ENCODE measurements around the gene NAA80. TPM values are rescaled to one million over a fixed set of nuclear protein-coding genes. Genes with fewer than 3 reads are reported as not detected.

The NAA80 gene
- total RNA-seq, 1 experiment from 2014 or later: 3.2 TPM

DNA sequence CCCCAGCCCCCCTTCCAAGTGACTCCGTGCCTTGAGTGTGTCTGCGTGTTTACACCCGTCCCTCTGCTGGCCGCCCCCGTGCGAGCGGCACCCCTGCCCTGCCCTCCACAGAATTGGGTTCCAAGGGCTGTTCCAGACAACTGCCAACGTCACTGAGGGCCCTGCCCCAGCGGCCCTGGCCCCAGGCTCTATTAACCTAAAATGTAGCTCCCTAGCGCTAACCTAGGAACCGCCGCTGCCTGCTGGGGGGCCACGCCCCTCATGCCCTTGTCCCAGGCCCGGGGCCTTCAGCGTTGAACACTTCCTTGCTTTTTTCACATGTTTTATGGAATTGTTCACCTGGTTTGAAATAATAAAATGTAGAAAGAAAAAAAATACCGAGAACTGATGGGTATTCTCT lies 40.2 kb downstream of the NAA80 start:
- H3K27ac ChIP-seq: peak overlapping the region; percentile 99

DNA sequence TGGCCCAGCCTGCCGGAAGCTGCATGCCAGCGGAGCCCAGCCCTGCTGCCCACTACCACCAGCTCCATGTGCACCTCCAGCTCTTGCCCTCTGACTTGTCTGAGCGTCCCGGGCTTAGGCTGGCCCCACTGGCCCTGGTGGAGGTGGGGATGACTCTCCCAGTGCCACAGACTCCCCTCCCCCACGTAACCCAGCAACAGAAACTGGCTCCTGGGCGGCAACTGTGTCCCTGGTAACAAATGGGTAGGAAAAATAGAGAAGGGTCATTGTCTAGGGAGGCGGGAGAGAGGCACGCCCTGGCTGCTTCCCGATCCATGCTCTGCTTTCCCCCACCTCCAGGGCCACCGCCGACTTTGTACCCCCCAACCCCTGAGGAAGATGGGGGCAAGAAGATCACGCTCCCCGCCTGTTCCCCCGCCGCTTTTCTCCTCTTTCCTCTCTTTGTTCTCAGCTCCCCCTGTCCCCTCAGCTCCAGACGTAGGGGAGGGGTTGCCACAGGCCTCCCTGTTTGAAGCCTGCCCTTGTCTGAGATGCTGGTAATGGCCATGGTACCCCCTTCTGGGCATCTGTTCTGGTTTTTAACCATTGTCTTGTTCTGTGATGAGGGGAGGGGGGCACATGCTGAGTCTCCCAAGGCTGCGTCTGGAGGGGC lies 41.0 kb downstream of the NAA80 start:
- Histone ChIP-seq H3K36me3 (peaks cover 6% of the 10 kb centered on the region; the same call in 1 of the 2 replicates), H3K4me3 (no peak overlapping the region), H3K27ac (peak overlapping the region; percentile 99), H3K27me3 (no peaks in the 10 kb centered on the region), H3K4me1 (peaks cover 32% of the 10 kb centered on the region), H3K9me3 (replicated peaks) (no peaks in the 10 kb centered on the region)
- DNase-seq: no peak

More for the DNA sequence above, 40.2 kb downstream of the NAA80 start:
- H3K27me3 ChIP-seq: no peaks in the 10 kb centered on the region
- peaks cover 34% of the 10 kb centered on the region for H3K4me1 ChIP-seq
- peaks cover 6% of the 10 kb centered on the region; the same call in 1 of the 2 replicates for H3K36me3 ChIP-seq
- peak; percentile 40 to 46 for DNase-seq
- H3K4me3 ChIP-seq: no peak overlapping the region
- H3K9me3 ChIP-seq (replicated peaks): no peaks in the 10 kb centered on the region

GRCh38 chr3:50256978-50257890 lies 42.0 kb downstream of the NAA80 start:
- Histone ChIP-seq H3K27ac (no peak overlapping the region), H3K36me3 (peaks cover 6% of the 10 kb centered on the region; the same call in 1 of the 2 replicates), H3K4me1 (peaks cover 32% of the 10 kb centered on the region)

GRCh38 chr3:50255251-50255615 lies 44.0 kb downstream of the NAA80 start:
- Histone ChIP-seq H3K27me3 (no peaks in the 10 kb centered on the region), H3K36me3 (peaks cover 6% of the 10 kb centered on the region; the same call in 1 of the 2 replicates), H3K4me1 (peaks cover 20% of the 10 kb centered on the region), H3K4me3 (no peak overlapping the region), H3K27ac (no peak overlapping the region), H3K9me3 (replicated peaks) (no peaks in the 10 kb centered on the region)
- no peak for DNase-seq

More at GRCh38 chr3:50256978-50257890, 42.0 kb downstream of the NAA80 start:
- Histone ChIP-seq H3K27me3 (no peaks in the 10 kb centered on the region), H3K4me3 (no peak overlapping the region), H3K9me3 (replicated peaks) (no peaks in the 10 kb centered on the region)
- DNase-seq: peak; percentile 53 to 68

DNA sequence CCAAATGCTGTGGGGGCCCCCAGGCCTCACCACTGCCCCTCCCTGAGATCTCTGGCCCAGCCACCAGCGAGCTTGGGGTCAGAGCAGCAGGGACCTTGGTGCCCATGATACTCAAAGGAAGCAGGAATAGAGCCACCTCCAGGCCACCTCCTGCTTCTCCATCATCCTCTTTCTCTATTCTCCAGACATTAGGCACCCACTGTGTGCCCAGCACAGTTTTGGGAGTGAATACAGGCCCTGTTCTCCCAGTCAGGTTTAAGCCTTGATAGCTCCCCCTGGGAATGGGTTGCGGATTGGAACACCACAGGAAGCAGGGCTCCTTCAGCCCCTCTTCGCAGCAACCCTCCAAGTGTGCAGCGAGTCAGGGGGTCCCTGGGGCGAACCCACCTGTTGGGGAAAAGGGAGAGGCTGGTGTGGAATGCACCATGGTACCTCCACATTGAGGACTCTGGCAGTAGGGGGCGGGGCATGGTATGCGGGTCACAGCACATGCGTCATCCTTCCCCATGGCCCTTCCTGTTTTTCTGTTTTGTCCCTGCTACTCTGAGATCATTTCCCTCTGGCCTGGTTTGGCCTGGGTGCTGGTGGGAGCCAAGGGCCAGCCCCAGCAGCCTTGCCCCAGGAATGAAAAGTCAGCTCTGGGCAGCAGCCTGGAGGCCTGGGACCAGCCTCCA lies 44.5 kb downstream of the NAA80 start:
- no peak for DNase-seq
- H3K27me3 ChIP-seq: no peaks in the 10 kb centered on the region
- H3K36me3 ChIP-seq: peaks cover 6% of the 10 kb centered on the region; the same call in 1 of the 2 replicates
- H3K4me3 ChIP-seq: no peak overlapping the region
- peaks cover 18% of the 10 kb centered on the region for H3K4me1 ChIP-seq
- no peaks in the 10 kb centered on the region for H3K9me3 ChIP-seq (replicated peaks)
- H3K27ac ChIP-seq: no peak overlapping the region

DNA sequence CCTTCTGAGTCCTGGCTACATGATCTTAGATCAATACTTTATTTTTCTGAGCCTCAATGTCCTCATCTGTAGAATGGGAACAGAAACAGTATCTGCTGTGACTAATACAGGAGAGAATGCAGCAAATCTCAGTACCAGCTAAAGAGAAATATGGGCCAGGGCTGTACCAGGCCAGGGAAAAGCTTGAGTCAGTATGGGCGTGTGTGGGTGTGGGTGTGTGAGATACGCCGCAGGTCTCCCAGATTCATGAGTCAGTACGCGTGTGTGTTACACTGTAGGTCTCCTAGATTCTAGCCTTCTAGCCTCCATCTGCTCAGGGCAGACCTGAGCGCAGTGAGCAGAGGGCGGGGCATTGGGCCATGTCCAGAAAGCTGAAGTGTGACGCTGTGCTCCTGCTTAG lies 48.0 kb downstream of the NAA80 start:
- Histone ChIP-seq H3K36me3 (no peaks in the 10 kb centered on the region), H3K27ac (no peak overlapping the region), H3K27me3 (no peaks in the 10 kb centered on the region), H3K9me3 (replicated peaks) (no peaks in the 10 kb centered on the region), H3K4me1 (peaks cover 6% of the 10 kb centered on the region), H3K4me3 (no peak overlapping the region)
- no peak for DNase-seq

- DNase-seq: no peak
- Histone ChIP-seq H3K27me3 (no peaks in the 10 kb centered on the region), H3K4me3 (no peak overlapping the region), H3K36me3 (no peaks in the 10 kb centered on the region), H3K4me1 (peaks cover 8% of the 10 kb centered on the region), H3K9me3 (replicated peaks) (no peaks in the 10 kb centered on the region), H3K27ac (no peak overlapping the region)
Measured at GRCh38 chr3:50250514-50250913, 48.7 kb downstream of the NAA80 start.

- no peaks in the 10 kb centered on the region for H3K36me3 ChIP-seq
- peaks cover 9% of the 10 kb centered on the region for H3K4me1 ChIP-seq
- H3K27me3 ChIP-seq: no peaks in the 10 kb centered on the region
- no peak for DNase-seq
- no peak overlapping the region for H3K4me3 ChIP-seq
- no peak overlapping the region for H3K27ac ChIP-seq
- no peaks in the 10 kb centered on the region for H3K9me3 ChIP-seq (replicated peaks)
Measured at GRCh38 chr3:50249457-50249856, 49.7 kb downstream of the NAA80 start.

- H3K4me3 ChIP-seq: no peak overlapping the region
Measured at GRCh38 chr3:50248387-50248786, 50.8 kb downstream of the NAA80 start.

GRCh38 chr3:50246517-50246954 lies 52.7 kb downstream of the NAA80 start:
- peak; percentile 88 to 92 for DNase-seq
- Histone ChIP-seq H3K36me3 (no peaks in the 10 kb centered on the region), H3K27me3 (no peaks in the 10 kb centered on the region), H3K4me3 (peak overlapping the region; percentile 51), H3K27ac (peak overlapping the region; percentile 72), H3K4me1 (peaks cover 9% of the 10 kb centered on the region), H3K9me3 (replicated peaks) (no peaks in the 10 kb centered on the region)

More at GRCh38 chr3:50248387-50248786, 50.8 kb downstream of the NAA80 start:
- no peak overlapping the region for H3K27ac ChIP-seq
- no peak for DNase-seq
- no peaks in the 10 kb centered on the region for H3K36me3 ChIP-seq
- no peaks in the 10 kb centered on the region for H3K9me3 ChIP-seq (replicated peaks)
- peaks cover 9% of the 10 kb centered on the region for H3K4me1 ChIP-seq
- no peaks in the 10 kb centered on the region for H3K27me3 ChIP-seq

Other genes with a start within 250 kb of the NAA80 start
- 75.6 and 98.5 TPM in 2 replicates for gene RBM5, start 210.5 kb downstream of the NAA80 start, total RNA-seq (2014; rRNA removed; shearing (Covaris generic))
- gene SEMA3F, start 144.1 kb downstream of the NAA80 start, total RNA-seq (2014; rRNA removed; shearing (Covaris generic)): 9.3 and 11.3 TPM in 2 replicates
- gene GNAT1, start 107.8 kb downstream of the NAA80 start, total RNA-seq (2014; rRNA removed; shearing (Covaris generic)): 0.14 TPM in 1 of 2 replicates, not detected in the other
- gene SLC38A3, start 94.1 kb downstream of the NAA80 start, total RNA-seq (2014; rRNA removed; shearing (Covaris generic)): 1.4 and 2.9 TPM in 2 replicates
- 63.8 and 64.7 TPM in 2 replicates for gene GNAI2, start 63.2 kb downstream of the NAA80 start, total RNA-seq (2014; rRNA removed; shearing (Covaris generic))
- 3.3 and 4.8 TPM in 2 replicates for gene SEMA3B, start 30.3 kb downstream of the NAA80 start, total RNA-seq (2014; rRNA removed; shearing (Covaris generic))
- not detected in 2 replicates for gene LSMEM2, start 20.3 kb downstream of the NAA80 start, total RNA-seq (2014; rRNA removed; shearing (Covaris generic))
- gene IFRD2, start 7.0 kb downstream of the NAA80 start, total RNA-seq (2014; rRNA removed; shearing (Covaris generic)): 85.3 and 98.8 TPM in 2 replicates
- 3.6 and 4.5 TPM in 2 replicates for gene HYAL3, start within 50 bp of the NAA80 start, total RNA-seq (2014; rRNA removed; shearing (Covaris generic))
- gene HYAL1, start 4.2 kb upstream of the NAA80 start, total RNA-seq (2014; rRNA removed; shearing (Covaris generic)): 0.43 TPM in 1 of 2 replicates, not detected in the other
- 41.7 and 47.2 TPM in 2 replicates for gene HYAL2, start 23.3 kb upstream of the NAA80 start, total RNA-seq (2014; rRNA removed; shearing (Covaris generic))
- 21.2 and 26.4 TPM in 2 replicates for gene TUSC2, start 28.8 kb upstream of the NAA80 start, total RNA-seq (2014; rRNA removed; shearing (Covaris generic))
- gene RASSF1, start 41.4 kb upstream of the NAA80 start, total RNA-seq (2014; rRNA removed; shearing (Covaris generic)): 11.7 and 12.7 TPM in 2 replicates
- gene ZMYND10, start 46.3 kb upstream of the NAA80 start, total RNA-seq (2014; rRNA removed; shearing (Covaris generic)): 0.73 and 0.99 TPM in 2 replicates
- 14.0 and 14.4 TPM in 2 replicates for gene NPRL2, start 51.4 kb upstream of the NAA80 start, total RNA-seq (2014; rRNA removed; shearing (Covaris generic))
- gene CYB561D2, start 51.5 kb upstream of the NAA80 start, total RNA-seq (2014; rRNA removed; shearing (Covaris generic)): 6.5 and 8.9 TPM in 2 replicates
- gene TMEM115, start 60.1 kb upstream of the NAA80 start, total RNA-seq (2014; rRNA removed; shearing (Covaris generic)): 27.2 and 28.2 TPM in 2 replicates
- gene CACNA2D2, start 204.2 kb upstream of the NAA80 start, total RNA-seq (2014; rRNA removed; shearing (Covaris generic)): not detected in 2 replicates